ENCODE measurements around the gene NOS2. TPM values are rescaled to one million over a fixed set of nuclear protein-coding genes. Genes with fewer than 3 reads are reported as not detected.
"Not testable (repeated sequence)": the region's sequence is repeated elsewhere in the genome, so short reads cannot be mapped to it uniquely, and the experiment has no call there.

NOS2 gene
- total RNA-seq, 1 experiment from 2014 or later: 0.35 TPM

DNA sequence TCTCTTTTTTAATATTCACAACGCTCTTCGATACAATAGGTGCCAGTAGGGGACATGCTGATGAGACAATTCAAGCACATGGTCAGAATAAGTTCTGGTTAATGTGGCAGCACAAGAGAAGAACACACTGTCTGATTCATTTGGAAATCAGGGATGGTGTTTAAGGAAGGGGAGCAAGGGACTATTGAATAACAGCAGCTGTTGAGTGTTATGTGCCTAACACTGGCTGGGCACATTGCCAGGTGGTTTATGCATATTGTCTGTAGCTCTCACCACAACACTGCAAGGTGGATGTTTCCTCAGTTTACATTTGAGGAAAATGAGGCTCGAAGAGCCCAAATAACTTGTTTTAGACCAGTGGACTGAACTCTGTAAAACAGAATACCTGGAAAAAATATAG lies 48.6 kb upstream of the NOS2 start:
- WGBS (ENCODE audit: extremely low coverage, insufficient read length, low lambda C conversion rate): no CpG with 5 or more reads among the region's 3 CpGs
- Histone ChIP-seq H2AFZ (ENCODE audit: low read length) (no peak overlapping the region), H3K4me1 (ENCODE audit: insufficient read depth, low read length) (0 out of 2 replicates have a peak, but pooled peaks cover 3% of the 10 kb centered on the region)

DNA sequence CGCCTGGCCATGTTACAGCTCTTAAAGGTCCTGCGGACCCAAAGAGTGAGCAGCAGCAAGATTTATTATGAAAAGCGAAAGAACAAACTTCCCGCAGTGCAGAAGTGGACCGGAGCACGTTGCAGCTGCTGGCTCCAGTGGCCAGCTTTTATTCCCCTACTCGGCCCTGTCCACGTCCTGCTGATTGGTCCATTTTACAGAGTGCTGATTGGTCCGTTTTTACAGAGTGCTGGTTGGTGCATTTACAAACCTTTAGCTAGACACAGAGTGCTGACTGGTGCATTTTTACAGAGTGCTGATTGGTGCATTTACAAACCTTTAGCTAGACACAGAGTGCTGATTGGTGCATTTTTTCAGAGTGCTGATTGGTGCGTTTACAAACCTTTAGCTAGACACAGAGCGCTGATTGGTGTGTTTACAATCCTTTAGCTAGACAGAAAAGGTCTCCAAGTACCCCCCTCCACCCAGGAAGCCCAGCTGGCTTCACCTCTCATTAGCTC lies 46.5 kb upstream of the NOS2 start:
- H3K79me2 ChIP-seq (ENCODE audit: insufficient read depth, low read length); H3K4me1 ChIP-seq (ENCODE audit: insufficient read depth, low read length); H4K8ac ChIP-seq (replicated peaks; ENCODE audit: insufficient read length, low read depth, low read length); H3K27me3 Mint-ChIP-seq (ENCODE audit: low read depth); H3K9ac ChIP-seq (ENCODE audit: extremely low read depth, insufficient read length, low read length); H3K36me3 Mint-ChIP-seq (ENCODE audit: insufficient read depth in 1 of 3, low read depth in 3 of 3); H3K9me3 ChIP-seq (ENCODE audit: control insufficient read depth, low read depth, low read length); H2BK120ac ChIP-seq (ENCODE audit: low read depth, low read length, poor library complexity, severe bottlenecking); H2BK12ac ChIP-seq (ENCODE audit: insufficient read length, low read depth, low read length); H3K27ac Mint-ChIP-seq; H3K14ac ChIP-seq (ENCODE audit: insufficient read depth, low read length); H2AFZ ChIP-seq (ENCODE audit: low read length); H3K56ac ChIP-seq (ENCODE audit: insufficient read length, low read depth, low read length); H3K27me3 ChIP-seq (ENCODE audit: insufficient read depth, low read length); H3K23ac ChIP-seq (ENCODE audit: insufficient read length, low read depth, low read length); H4K91ac ChIP-seq (ENCODE audit: insufficient read length, low read depth, low read length); H3K27ac ChIP-seq (ENCODE audit: insufficient read length, low read depth, low read length); H2BK20ac ChIP-seq (ENCODE audit: low read depth, low read length, poor library complexity, severe bottlenecking); H3K9me3 Mint-ChIP-seq; H3K4me3 Mint-ChIP-seq; DNase-seq; H3T11ph ChIP-seq (ENCODE audit: low read length); H3K79me1 ChIP-seq (ENCODE audit: insufficient read depth, low read depth, low read length, poor library complexity, severe bottlenecking); H2BK5ac ChIP-seq (ENCODE audit: insufficient read length, low read length); H4K20me1 ChIP-seq (ENCODE audit: control insufficient read depth, insufficient read depth, insufficient read length); H3K4ac ChIP-seq (ENCODE audit: low read depth, low read length); H3K18ac ChIP-seq (ENCODE audit: insufficient read length, low read depth, low read length); H2AK5ac ChIP-seq (ENCODE audit: insufficient read length, low read length); H3K23me2 ChIP-seq (ENCODE audit: insufficient read length, low read depth, low read length, poor library complexity, severe bottlenecking); H3K4me2 ChIP-seq (ENCODE audit: insufficient read depth, insufficient read length, low read length); H2BK15ac ChIP-seq (ENCODE audit: low read depth, low read length); H4K5ac ChIP-seq (ENCODE audit: insufficient read length, low read depth, low read length): not testable (repeated sequence)
- no CpG with 5 or more reads among the region's 11 CpGs for WGBS (ENCODE audit: extremely low coverage, insufficient read length, low lambda C conversion rate)
- peaks cover 5 to 17% of the 10 kb centered on the region in 2 experiments for H3K4me1 Mint-ChIP-seq

More for the DNA sequence above, 48.6 kb upstream of the NOS2 start:
- H3K36me3 Mint-ChIP-seq (ENCODE audit: insufficient read depth in 1 of 3, low read depth in 3 of 3): no peaks in the 10 kb centered on the region; a peak in 1 of 7 replicates
- no peak overlapping the region for H2BK12ac ChIP-seq (ENCODE audit: insufficient read length, low read depth, low read length)
- H3K18ac ChIP-seq (ENCODE audit: insufficient read length, low read depth, low read length): no peak overlapping the region
- no peak overlapping the region for H3K4me2 ChIP-seq (ENCODE audit: insufficient read depth, insufficient read length, low read length)
- H4K20me1 ChIP-seq (ENCODE audit: control insufficient read depth, insufficient read depth, insufficient read length): no peaks in the 10 kb centered on the region
- no peak overlapping the region for H3K56ac ChIP-seq (ENCODE audit: insufficient read length, low read depth, low read length)
- H3K4me1 Mint-ChIP-seq: peaks cover 5 to 17% of the 10 kb centered on the region in 2 experiments
- DNase-seq: no peak
- no peak overlapping the region for H3T11ph ChIP-seq (ENCODE audit: low read length)
- H3K14ac ChIP-seq (ENCODE audit: insufficient read depth, low read length): no peak overlapping the region
- no peaks in the 10 kb centered on the region for H3K9me3 ChIP-seq (ENCODE audit: control insufficient read depth, low read depth, low read length)
- no peak overlapping the region for H4K91ac ChIP-seq (ENCODE audit: insufficient read length, low read depth, low read length)
- no peaks in the 10 kb centered on the region for H3K9me3 Mint-ChIP-seq
- no peaks in the 10 kb centered on the region for H3K27me3 ChIP-seq (ENCODE audit: insufficient read depth, low read length)
- no peak overlapping the region for H4K8ac ChIP-seq (replicated peaks; ENCODE audit: insufficient read length, low read depth, low read length)
- H3K23me2 ChIP-seq (ENCODE audit: insufficient read length, low read depth, low read length, poor library complexity, severe bottlenecking): no peaks in the 10 kb centered on the region
- no peaks in the 10 kb centered on the region for H3K79me1 ChIP-seq (ENCODE audit: insufficient read depth, low read depth, low read length, poor library complexity, severe bottlenecking)
- no peak overlapping the region for H3K4me3 Mint-ChIP-seq
- no peak overlapping the region for H3K4ac ChIP-seq (ENCODE audit: low read depth, low read length)
- no peak overlapping the region for H3K27ac ChIP-seq (ENCODE audit: insufficient read length, low read depth, low read length)
- H2BK20ac ChIP-seq (ENCODE audit: low read depth, low read length, poor library complexity, severe bottlenecking): no peak overlapping the region
- H2AK5ac ChIP-seq (ENCODE audit: insufficient read length, low read length): no peak overlapping the region
- TF ChIP-seq, protein P1, sequence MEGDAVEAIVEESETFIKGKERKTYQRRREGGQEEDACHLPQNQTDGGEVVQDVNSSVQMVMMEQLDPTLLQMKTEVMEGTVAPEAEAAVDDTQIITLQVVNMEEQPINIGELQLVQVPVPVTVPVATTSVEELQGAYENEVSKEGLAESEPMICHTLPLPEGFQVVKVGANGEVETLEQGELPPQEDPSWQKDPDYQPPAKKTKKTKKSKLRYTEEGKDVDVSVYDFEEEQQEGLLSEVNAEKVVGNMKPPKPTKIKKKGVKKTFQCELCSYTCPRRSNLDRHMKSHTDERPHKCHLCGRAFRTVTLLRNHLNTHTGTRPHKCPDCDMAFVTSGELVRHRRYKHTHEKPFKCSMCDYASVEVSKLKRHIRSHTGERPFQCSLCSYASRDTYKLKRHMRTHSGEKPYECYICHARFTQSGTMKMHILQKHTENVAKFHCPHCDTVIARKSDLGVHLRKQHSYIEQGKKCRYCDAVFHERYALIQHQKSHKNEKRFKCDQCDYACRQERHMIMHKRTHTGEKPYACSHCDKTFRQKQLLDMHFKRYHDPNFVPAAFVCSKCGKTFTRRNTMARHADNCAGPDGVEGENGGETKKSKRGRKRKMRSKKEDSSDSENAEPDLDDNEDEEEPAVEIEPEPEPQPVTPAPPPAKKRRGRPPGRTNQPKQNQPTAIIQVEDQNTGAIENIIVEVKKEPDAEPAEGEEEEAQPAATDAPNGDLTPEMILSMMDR (conservative IDR thresholded peaks at IDR 0.05): no peak
- H3K23ac ChIP-seq (ENCODE audit: insufficient read length, low read depth, low read length): no peak overlapping the region
- H3K27me3 Mint-ChIP-seq (ENCODE audit: low read depth): no peaks in the 10 kb centered on the region
- H4K5ac ChIP-seq (ENCODE audit: insufficient read length, low read depth, low read length): no peak overlapping the region
- H3K27ac Mint-ChIP-seq: no peak overlapping the region
- H3K9ac ChIP-seq (ENCODE audit: extremely low read depth, insufficient read length, low read length): no peak overlapping the region
- no peak overlapping the region for H2BK120ac ChIP-seq (ENCODE audit: low read depth, low read length, poor library complexity, severe bottlenecking)
- no peak overlapping the region for H2BK5ac ChIP-seq (ENCODE audit: insufficient read length, low read length)
- H2BK15ac ChIP-seq (ENCODE audit: low read depth, low read length): no peak overlapping the region
- H3K79me2 ChIP-seq (ENCODE audit: insufficient read depth, low read length): no peaks in the 10 kb centered on the region

All from H9 (cell line).